Measurements from ENCODE around the gene ZDHHC3.

Gene ZDHHC3

GRCh38 chr3:44885618-44886017 is 90.4 kb downstream of the ZDHHC3 start:
- no peak for DNase-seq (ENCODE audit: low read depth in 1 of 2, low spot score in 1 of 2)
- no peaks in the 10 kb centered on the region for H3K27me3 ChIP-seq (ENCODE audit: insufficient read depth, poor library complexity, severe bottlenecking)
- TF ChIP-seq GABPA (IDR thresholded peaks at IDR 0.05; ENCODE audit: low read depth) (no peak), CTCF (IDR thresholded peaks at IDR 0.05; ENCODE audit: insufficient read depth, low read length) (no peak), REST (IDR thresholded peaks at IDR 0.05; ENCODE audit: insufficient replicate concordance, low read depth) (no peak), POLR2AphosphoS5 (IDR thresholded peaks at IDR 0.05; ENCODE audit: low read depth) (no peak), SPI1 (IDR thresholded peaks at IDR 0.05; ENCODE audit: borderline replicate concordance, low read depth) (no peak)
- no peak overlapping the region for H3K4me3 ChIP-seq (replicated peaks; ENCODE audit: insufficient read depth, low read length)
- no peak overlapping the region for H3K27ac ChIP-seq (replicated peaks)

GRCh38 chr3:44883999-44884431 is 92.0 kb downstream of the ZDHHC3 start:
- Histone ChIP-seq H3K27ac (replicated peaks) (no peak overlapping the region), H3K4me3 (replicated peaks; ENCODE audit: insufficient read depth, low read length) (no peak overlapping the region), H3K27me3 (ENCODE audit: insufficient read depth, poor library complexity, severe bottlenecking) (no peaks in the 10 kb centered on the region)
- TF ChIP-seq GABPA (IDR thresholded peaks at IDR 0.05; ENCODE audit: low read depth) (no peak), SPI1 (IDR thresholded peaks at IDR 0.05; ENCODE audit: borderline replicate concordance, low read depth) (no peak), REST (IDR thresholded peaks at IDR 0.05; ENCODE audit: insufficient replicate concordance, low read depth) (no peak)
- DNase-seq (ENCODE audit: low read depth in 1 of 2, low spot score in 1 of 2) = no peak

GRCh38 chr3:44883213-44883955 is 92.6 kb downstream of the ZDHHC3 start:
- no peaks in the 10 kb centered on the region for H3K27me3 ChIP-seq (ENCODE audit: insufficient read depth, poor library complexity, severe bottlenecking)
- no peak overlapping the region for H3K27ac ChIP-seq (replicated peaks)
- H3K4me3 ChIP-seq (replicated peaks; ENCODE audit: insufficient read depth, low read length) = no peak overlapping the region
- no peak for TF ChIP-seq SPI1 (IDR thresholded peaks at IDR 0.05; ENCODE audit: borderline replicate concordance, low read depth)
- no peak for TF ChIP-seq GABPA (IDR thresholded peaks at IDR 0.05; ENCODE audit: low read depth)
- TF ChIP-seq POLR2AphosphoS5 (IDR thresholded peaks at IDR 0.05; ENCODE audit: low read depth) = no peak
- TF ChIP-seq REST (IDR thresholded peaks at IDR 0.05; ENCODE audit: insufficient replicate concordance, low read depth) = no peak
- no peak for TF ChIP-seq CTCF (IDR thresholded peaks at IDR 0.05; ENCODE audit: insufficient read depth, low read length)
- no peak for DNase-seq (ENCODE audit: low read depth in 1 of 2, low spot score in 1 of 2)
